Lower leg skin (tissue), 4 donors: ENCODE data around the gene KRTAP5-1. TPM values are rescaled to one million over a fixed set of nuclear protein-coding genes. Genes with fewer than 3 reads are reported as not detected.

Experiments
- DNase-seq, 2 donors: peaks; one replicate each; pipeline ENCODE4 v3.0.0-alpha.2; 2019; ENCODE audit warnings: low spot score in 2 of 2
- H3K4me3 ChIP-seq: fragments of 200-600 bp; sonication (generic); 2 replicates; pipeline ENCODE4 v1.5.1; 2017; ENCODE audit warnings: mild to moderate bottlenecking, low read depth; ENCODE audit not compliant: poor library complexity, severe bottlenecking
- CTCF ChIP-seq, 3 donors: fragments of 450-650 bp; IDR thresholded peaks; one replicate each; pipeline ENCODE4 v1.5.1; 2016; ENCODE audit warnings: antibody characterized with exemption in 3 of 3, mild to moderate bottlenecking in 3 of 3, moderate library complexity in 2 of 3
- POLR2A ChIP-seq, 2 donors: fragments of 450-650 bp; IDR thresholded peaks; one replicate each; pipeline ENCODE4 v1.6.1; 2016 to 2017; ENCODE audit warnings: antibody characterized with exemption in 2 of 2, mild to moderate bottlenecking in 1 of 2, moderate library complexity in 1 of 2
- WGBS, 2 donors: methylation state at CpG; one replicate each; pipeline ENCODE4 v1.1.5; 2018; 5-methylcytosine and 5-hydroxymethylcytosine counted together
- intact Hi-C: fragments of 100-400 bp; cut with DNase I; formaldehyde crosslinking; loops from one replicate; pipeline ENCODE4 v1.15.0; 2023; ENCODE audit warnings: low total_unique reads
- total RNA-seq, 4 donors: library from RNA; depleted of rRNA; stranded (reverse); fragments of >200 nt; gene quantifications; one replicate each; pipeline ENCODE4 v1.1.0, GENCODE V29; 2016

Gene KRTAP5-1
- total RNA-seq, 4 donors from 2014 or later: 8.1 TPM; not detected in 3

GRCh38 chr11:1548221-1549070 is 36.6 kb downstream of the KRTAP5-1 start:
- no peak for DNase-seq
- H3K4me3 ChIP-seq: no peak overlapping the region
- no peak for TF ChIP-seq CTCF (IDR thresholded peaks at IDR 0.05)
- no peak for TF ChIP-seq POLR2A (IDR thresholded peaks at IDR 0.05)
- intact Hi-C loops: no loop called here
- WGBS, 2 donors: 16 to 19% methylated on average over 32 to 34 of the region's 34 CpGs

- H3K4me3 ChIP-seq: no peak overlapping the region
- intact Hi-C loops: no loop called here
- 11 to 15% methylated on average over 29 to 30 of the region's 33 CpGs for WGBS, 2 donors
- no peak for DNase-seq
- TF ChIP-seq POLR2A (IDR thresholded peaks at IDR 0.05): no peak
- no peak for TF ChIP-seq CTCF (IDR thresholded peaks at IDR 0.05)
These were observed 37.5 kb downstream of the KRTAP5-1 start for GRCh38 chr11:1547467-1548098.

GRCh38 chr11:1546536-1547466 is 38.3 kb downstream of the KRTAP5-1 start:
- no peak for DNase-seq
- TF ChIP-seq CTCF (IDR thresholded peaks at IDR 0.05) (no peak), POLR2A (IDR thresholded peaks at IDR 0.05) (no peak)
- H3K4me3 ChIP-seq: no peak overlapping the region
- intact Hi-C loops: no loop called here
- 1 to 2% methylated on average over 28 to 46 of the region's 106 CpGs for WGBS, 2 donors

- no peak for DNase-seq
- no peak overlapping the region for H3K4me3 ChIP-seq
- no peak for TF ChIP-seq POLR2A (IDR thresholded peaks at IDR 0.05)
- 6 to 8% methylated on average over 11 to 17 of the region's 18 CpGs for WGBS, 2 donors
- intact Hi-C loops: no loop called here
These were observed 39.0 kb downstream of the KRTAP5-1 start for GRCh38 chr11:1546077-1546535.

- no peak for DNase-seq
- 64 to 68% methylated on average over 5 of the region's 5 CpGs for WGBS, 2 donors
- no peak for TF ChIP-seq CTCF (IDR thresholded peaks at IDR 0.05)
- no peak for TF ChIP-seq POLR2A (IDR thresholded peaks at IDR 0.05)
- no peak overlapping the region for H3K4me3 ChIP-seq
- intact Hi-C loops: no loop called here
These were observed 39.7 kb downstream of the KRTAP5-1 start for GRCh38 chr11:1545432-1545831.
